Upper lobe of right lung (tissue), 1 donor: ENCODE measurements around the gene MAGEL2. TPM values are rescaled to one million over a fixed set of nuclear protein-coding genes. Genes with fewer than 3 reads are reported as not detected.

ENCODE experiments used
- ATAC-seq: fragments of 200-7000 bp; cut with Tn5 transposase; one replicate; pipeline ENCODE4 v1.9.1; 2020; ENCODE audit warnings: mild to moderate bottlenecking, moderate library complexity
- DNase-seq: peaks from one replicate; pipeline ENCODE4 v3.0.0-alpha.2; 2020
- H3K27ac ChIP-seq: fragments of 200-600 bp; one replicate; pipeline ENCODE4 v1.8.0; 2022
- H3K27me3 ChIP-seq: fragments of 200-600 bp; one replicate; pipeline ENCODE4 v1.8.0; 2022; ENCODE audit warnings: mild to moderate bottlenecking
- H3K36me3 ChIP-seq: fragments of 200-600 bp; one replicate; pipeline ENCODE4 v1.8.0; 2022
- H3K4me1 ChIP-seq: fragments of 200-600 bp; one replicate; pipeline ENCODE4 v1.8.0; 2022
- H3K4me3 ChIP-seq: fragments of 200-600 bp; one replicate; pipeline ENCODE4 v1.8.0; 2022; ENCODE audit warnings: mild to moderate bottlenecking
- H3K9me3 ChIP-seq: fragments of 200-600 bp; one replicate; pipeline ENCODE4 v1.8.0; 2022
- intact Hi-C: fragments of 100-400 bp; cut with DNase I; formaldehyde crosslinking; loops from one replicate; pipeline ENCODE4 v1.11.0; 2022
- long read RNA-seq: library from polyadenylated mRNA; unstranded; transcript quantifications from one replicate; pipeline ENCODE4 v2.0.0, GENCODE V29; 2021
- total RNA-seq: library from RNA; stranded (reverse); fragmentation: NEBNext Ultra II Directional; extraction: Animal tissue kit (Norgen Biotek cat#: 25700); gene quantifications from one replicate; pipeline ENCODE4 v1.2.1, GENCODE V29; 2021
- TF ChIP-seq, protein P1 (sequence below): fragments of 200-600 bp; IDR thresholded peaks from one replicate; pipeline ENCODE4 v1.8.0; 2022; ENCODE audit warnings: antibody characterized with exemption
- donor health status: DM: no; HTN: yes; CAD: no; lungs with severe emphysema.

The MAGEL2 gene
- total RNA-seq, result 0.14 TPM
- long read RNA-seq, result 0 reads

DNA sequence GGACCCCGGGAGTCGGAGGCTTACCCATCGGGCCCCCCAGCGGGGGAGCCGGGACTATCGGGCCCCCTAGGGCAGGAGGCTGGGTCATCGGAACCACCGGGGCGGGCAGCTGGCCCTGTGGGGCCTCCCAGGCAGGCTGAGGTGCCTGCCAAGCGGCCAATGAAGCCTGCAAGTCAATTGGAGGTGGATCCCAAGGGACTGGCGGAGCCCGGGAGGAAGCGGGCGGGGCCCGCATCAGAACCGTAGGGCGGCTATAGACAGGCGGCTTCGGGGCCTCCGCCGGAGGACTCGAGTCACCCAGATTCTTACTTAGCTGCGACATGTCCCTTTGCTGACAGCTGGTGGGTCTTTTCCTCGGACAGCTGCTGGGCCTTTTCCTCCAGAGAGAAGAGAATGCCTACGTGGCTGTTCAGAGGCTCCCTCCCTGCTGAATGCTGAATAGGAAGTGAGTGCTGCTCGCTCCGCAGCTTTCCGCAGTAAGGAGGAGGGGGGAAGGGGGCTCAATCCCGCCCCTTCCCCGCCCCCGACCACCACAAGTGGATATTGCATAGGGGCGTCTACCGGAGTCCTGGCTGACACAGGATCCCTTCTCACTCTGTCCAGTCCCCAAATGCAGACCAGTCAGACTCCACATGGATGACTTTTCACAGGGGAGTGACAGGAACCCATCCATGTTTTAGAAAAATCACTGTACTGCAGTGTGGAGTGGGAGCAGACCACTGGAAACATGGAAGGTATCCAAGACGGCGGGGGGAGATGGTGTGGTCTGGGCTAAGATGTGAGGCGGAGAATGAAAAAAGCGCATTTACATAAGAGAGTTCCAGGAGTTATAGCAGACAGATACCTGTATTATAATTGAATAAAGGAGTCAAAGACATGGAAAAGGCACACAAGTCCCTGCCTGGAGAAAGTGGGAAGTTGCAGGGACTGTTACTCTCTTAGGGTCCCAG lies at the start of gene MAGEL2:
TSS of gene MAGEL2 (minus strand) at position 447 of the 950 bp plus-strand sequence. CDS start at position 322, 125 bp downstream.
- Histone ChIP-seq H3K27ac (no peak within 1 kb of the TSS), H3K9me3 (no peaks in the 10 kb centered on the region), H3K4me1 (no peaks in the 10 kb centered on the region), H3K4me3 (peak within 1 kb of the TSS; percentile 29), H3K36me3 (no peaks in the 10 kb centered on the region), H3K27me3 (peaks cover 28% of the 10 kb centered on the region)
- ATAC-seq (no peak), DNase-seq (no peak)
- TF ChIP-seq, protein P1, sequence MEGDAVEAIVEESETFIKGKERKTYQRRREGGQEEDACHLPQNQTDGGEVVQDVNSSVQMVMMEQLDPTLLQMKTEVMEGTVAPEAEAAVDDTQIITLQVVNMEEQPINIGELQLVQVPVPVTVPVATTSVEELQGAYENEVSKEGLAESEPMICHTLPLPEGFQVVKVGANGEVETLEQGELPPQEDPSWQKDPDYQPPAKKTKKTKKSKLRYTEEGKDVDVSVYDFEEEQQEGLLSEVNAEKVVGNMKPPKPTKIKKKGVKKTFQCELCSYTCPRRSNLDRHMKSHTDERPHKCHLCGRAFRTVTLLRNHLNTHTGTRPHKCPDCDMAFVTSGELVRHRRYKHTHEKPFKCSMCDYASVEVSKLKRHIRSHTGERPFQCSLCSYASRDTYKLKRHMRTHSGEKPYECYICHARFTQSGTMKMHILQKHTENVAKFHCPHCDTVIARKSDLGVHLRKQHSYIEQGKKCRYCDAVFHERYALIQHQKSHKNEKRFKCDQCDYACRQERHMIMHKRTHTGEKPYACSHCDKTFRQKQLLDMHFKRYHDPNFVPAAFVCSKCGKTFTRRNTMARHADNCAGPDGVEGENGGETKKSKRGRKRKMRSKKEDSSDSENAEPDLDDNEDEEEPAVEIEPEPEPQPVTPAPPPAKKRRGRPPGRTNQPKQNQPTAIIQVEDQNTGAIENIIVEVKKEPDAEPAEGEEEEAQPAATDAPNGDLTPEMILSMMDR, result no peak
- intact Hi-C loops, result no loop called here

DNA sequence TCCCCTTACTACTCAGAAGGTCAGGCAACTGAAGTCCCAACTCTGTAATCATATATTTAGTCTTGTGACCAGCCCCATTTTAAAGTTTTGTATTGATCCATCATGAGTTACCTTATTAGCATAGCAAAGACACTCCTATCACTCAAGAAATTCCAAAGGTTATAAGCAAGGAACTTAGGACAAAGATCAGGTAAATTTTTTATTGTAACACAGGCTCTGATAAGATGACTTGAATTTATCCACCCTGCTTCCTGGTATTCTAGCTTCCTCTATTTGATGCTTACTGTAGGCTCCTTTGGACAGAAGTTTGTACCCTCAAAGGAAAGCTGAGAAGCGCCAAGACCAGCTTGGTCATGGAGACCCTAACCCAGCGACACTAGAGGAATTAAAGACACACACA lies 47.6 kb upstream of the MAGEL2 start:
- TF ChIP-seq, protein P1, result no peak
- DNase-seq (no peak), ATAC-seq (no peak)
- H3K27ac ChIP-seq, result no peak overlapping the region
- no peak overlapping the region for H3K4me3 ChIP-seq
- no peaks in the 10 kb centered on the region for H3K27me3 ChIP-seq
- no peaks in the 10 kb centered on the region for H3K4me1 ChIP-seq
- intact Hi-C loops, result no loop called here
- no peaks in the 10 kb centered on the region for H3K36me3 ChIP-seq
- H3K9me3 ChIP-seq, result no peaks in the 10 kb centered on the region

DNA sequence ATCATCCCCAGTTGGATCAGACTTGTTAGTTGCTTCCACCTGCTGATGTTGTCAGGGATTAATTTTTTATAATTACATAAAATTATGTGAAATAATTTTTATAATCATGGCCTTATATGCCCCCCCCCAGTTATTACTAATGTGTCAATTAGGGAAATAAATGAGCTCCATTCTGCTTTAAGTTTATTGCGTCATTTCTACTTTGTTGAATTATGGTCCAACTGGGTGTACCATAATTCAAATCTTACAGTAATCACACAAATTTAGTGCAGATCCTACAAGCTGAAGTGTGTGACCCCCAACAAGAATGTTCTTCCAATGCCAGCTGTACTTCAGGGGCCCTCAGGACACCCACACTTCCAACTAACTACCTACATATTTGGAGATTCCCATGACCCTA lies 46.9 kb upstream of the MAGEL2 start:
- Histone ChIP-seq H3K4me1 (no peaks in the 10 kb centered on the region), H3K9me3 (no peaks in the 10 kb centered on the region), H3K27ac (no peak overlapping the region), H3K4me3 (no peak overlapping the region), H3K36me3 (no peaks in the 10 kb centered on the region), H3K27me3 (no peaks in the 10 kb centered on the region)
- ATAC-seq (no peak), DNase-seq (no peak)
- TF ChIP-seq, protein P1, result no peak
- intact Hi-C loops, result no loop called here

DNA sequence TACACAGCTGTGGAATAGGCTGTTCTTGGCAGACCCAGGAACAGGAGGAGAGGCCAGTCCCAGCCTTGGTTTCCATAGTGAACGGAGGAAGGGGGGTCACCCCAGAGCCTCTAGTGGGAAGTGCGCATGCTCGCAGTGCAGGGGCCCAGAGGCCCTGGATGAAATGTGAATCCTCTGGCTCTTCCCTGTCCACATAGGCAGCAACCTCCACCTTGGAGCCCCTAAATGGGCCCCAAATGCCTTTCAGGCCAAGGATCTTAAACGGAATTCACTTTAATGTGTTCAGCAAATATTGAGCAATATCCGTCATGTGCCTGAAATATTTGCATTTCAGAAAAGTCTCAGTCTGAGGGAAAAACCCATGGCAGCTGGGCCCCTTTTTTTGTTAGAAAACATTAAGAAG lies 42.8 kb upstream of the MAGEL2 start:
- intact Hi-C loops, result no loop called here
- DNase-seq (peak; percentile 74), ATAC-seq (peak; percentile 86)
- Histone ChIP-seq H3K9me3 (no peaks in the 10 kb centered on the region), H3K36me3 (no peaks in the 10 kb centered on the region), H3K27ac (peak overlapping the region; percentile 31), H3K4me3 (no peak overlapping the region), H3K27me3 (no peaks in the 10 kb centered on the region), H3K4me1 (no peaks in the 10 kb centered on the region)
- TF ChIP-seq, protein P1, result no peak

DNA sequence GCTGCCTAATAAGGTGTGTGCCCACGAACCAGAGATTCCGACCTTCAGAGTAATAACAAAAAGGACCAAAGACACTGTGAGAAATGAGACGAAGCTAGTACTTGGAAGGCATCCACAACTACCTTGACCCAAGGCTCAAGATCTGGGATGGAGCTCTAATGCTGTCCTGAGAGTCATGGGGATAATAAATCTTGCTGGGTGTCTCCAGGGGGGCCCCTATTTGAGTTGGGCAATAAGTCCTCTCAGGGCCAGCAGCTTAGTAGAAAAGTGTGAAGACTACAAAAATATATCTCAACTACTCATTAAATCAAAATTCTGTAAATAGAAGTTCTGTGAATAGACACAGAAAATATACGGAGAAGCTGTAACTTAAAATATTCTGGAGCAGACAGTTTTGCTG lies 42.3 kb upstream of the MAGEL2 start:
- TF ChIP-seq, protein P1, result no peak
- no peaks in the 10 kb centered on the region for H3K27me3 ChIP-seq
- no peaks in the 10 kb centered on the region for H3K9me3 ChIP-seq
- H3K4me3 ChIP-seq, result no peak overlapping the region
- H3K27ac ChIP-seq, result peak overlapping the region; percentile 31
- no peaks in the 10 kb centered on the region for H3K4me1 ChIP-seq
- intact Hi-C loops, result no loop called here
- no peaks in the 10 kb centered on the region for H3K36me3 ChIP-seq
- DNase-seq (no peak), ATAC-seq (no peak)
